Measurements from ENCODE around the gene NDEL1.
"Not testable (repeated sequence)": the region's sequence is repeated elsewhere in the genome, so short reads cannot be mapped to it uniquely, and the experiment has no call there.

The NDEL1 gene

GRCh38 chr17:8435245-8436168 is at the start of gene NDEL1:
Gene NDEL1 (plus strand): TSS chr17:8435884. CDS start chr17:8444272, 8,388 bp downstream.
- DNase-seq (ENCODE audit: low read depth in 2 of 2), result peak; percentile 97 to 99

GRCh38 chr17:8386841-8387240 is 48.8 kb upstream of the NDEL1 start:
- no peak for DNase-seq (ENCODE audit: low read depth in 2 of 2)

- no peak for DNase-seq (ENCODE audit: low read depth in 2 of 2)
Observed at GRCh38 chr17:8387914-8388651, 47.6 kb upstream of the NDEL1 start.

GRCh38 chr17:8391711-8392110 is 44.0 kb upstream of the NDEL1 start:
- no peak for DNase-seq (ENCODE audit: low read depth in 2 of 2)

- DNase-seq (ENCODE audit: low read depth in 2 of 2), result no peak
Observed at GRCh38 chr17:8392274-8392673, 43.4 kb upstream of the NDEL1 start.

GRCh38 chr17:8392674-8393469 is 42.8 kb upstream of the NDEL1 start:
- no peak for DNase-seq (ENCODE audit: low read depth in 2 of 2)

GRCh38 chr17:8393470-8394231 is 42.0 kb upstream of the NDEL1 start:
- DNase-seq (ENCODE audit: low read depth in 2 of 2), result no peak

GRCh38 chr17:8394497-8394896 is 41.2 kb upstream of the NDEL1 start:
- DNase-seq (ENCODE audit: low read depth in 2 of 2), result not testable (repeated sequence)

- no peak for DNase-seq (ENCODE audit: low read depth in 2 of 2)
Observed at GRCh38 chr17:8397636-8398035, 38.0 kb upstream of the NDEL1 start, which contains the start of gene RNF222. Gene RNF222 (minus strand): TSS chr17:8397827. CDS start chr17:8393461, 4,366 bp downstream.

- DNase-seq (ENCODE audit: low read depth in 2 of 2), result no peak
Observed at GRCh38 chr17:8398980-8399379, 36.7 kb upstream of the NDEL1 start.

- no peak for DNase-seq (ENCODE audit: low read depth in 2 of 2)
Observed at GRCh38 chr17:8401107-8401506, 34.6 kb upstream of the NDEL1 start.

- no peak for DNase-seq (ENCODE audit: low read depth in 2 of 2)
Observed at GRCh38 chr17:8402921-8403536, 32.7 kb upstream of the NDEL1 start.

- no peak for DNase-seq (ENCODE audit: low read depth in 2 of 2)
Observed at GRCh38 chr17:8405499-8406016, 30.1 kb upstream of the NDEL1 start.

- DNase-seq (ENCODE audit: low read depth in 2 of 2), result no peak
Observed at GRCh38 chr17:8406174-8406573, 29.5 kb upstream of the NDEL1 start.

GRCh38 chr17:8408371-8408770 is 27.3 kb upstream of the NDEL1 start:
- DNase-seq (ENCODE audit: low read depth in 2 of 2), result no peak

GRCh38 chr17:8409966-8410882 is 25.5 kb upstream of the NDEL1 start:
- peak; percentile 46 to 53 for DNase-seq (ENCODE audit: low read depth in 2 of 2)

- no peak for DNase-seq (ENCODE audit: low read depth in 2 of 2)
Observed at GRCh38 chr17:8410883-8411238, 24.8 kb upstream of the NDEL1 start.

- no peak for DNase-seq (ENCODE audit: low read depth in 2 of 2)
Observed at GRCh38 chr17:8412089-8412488, 23.6 kb upstream of the NDEL1 start.

- DNase-seq (ENCODE audit: low read depth in 2 of 2), result no peak
Observed at GRCh38 chr17:8413328-8413727, 22.4 kb upstream of the NDEL1 start.
